Measurements from ENCODE around the gene MAGI2. TPM values are rescaled to one million over a fixed set of nuclear protein-coding genes. Genes with fewer than 3 reads are reported as not detected.

The MAGI2 gene
- polyA plus RNA-seq, 3 donors, result 0.03 to 0.11 TPM; not detected in 1

DNA sequence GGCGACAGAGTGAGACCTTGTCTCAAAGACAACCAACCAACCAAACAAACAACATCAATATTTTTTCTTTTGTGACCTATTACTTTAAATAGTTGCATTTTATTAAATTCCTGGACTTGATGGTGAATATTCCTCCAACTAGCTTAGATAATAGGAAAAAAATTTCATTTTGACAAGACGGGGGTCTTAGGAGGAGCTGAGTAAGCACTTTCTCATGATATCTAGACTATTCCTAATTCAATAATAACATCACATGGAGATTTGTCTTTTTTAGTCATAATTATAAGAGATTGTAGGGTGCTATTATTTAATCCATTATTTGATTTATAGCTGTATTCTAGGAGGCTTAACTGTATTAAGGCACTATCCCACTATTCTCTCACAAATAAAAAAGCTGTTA is 952.4 kb downstream of the MAGI2 start:
- Mint-ChIP-seq H3K36me3 (no peaks in the 10 kb centered on the region), H3K4me1 (no peaks in the 10 kb centered on the region), H3K9me3 (peaks cover 0 to 3% (median 0%) of the 10 kb centered on the region in 7 donors), H3K27me3 (ENCODE audit: low read depth in 3 of 3) (peaks cover 0 to 1% (median under 1%) of the 10 kb centered on the region in 3 donors), H3K27ac (no peak overlapping the region), H3K4me3 (no peak overlapping the region)
- Histone ChIP-seq H3K4me3 (replicated peaks in 1 of 3; ENCODE audit: low read depth in 2 of 3, low read length in 3 of 3) (no peak overlapping the region), H3K36me3 (replicated peaks in 1 of 2; ENCODE audit: control insufficient read depth in 1 of 2, insufficient read depth in 2 of 2, low read length in 2 of 2) (no peaks in the 10 kb centered on the region), H2AFZ (ENCODE audit: insufficient read depth, low read depth, low read length, poor library complexity, severe bottlenecking) (no peak overlapping the region), H3K4me2 (replicated peaks; ENCODE audit: extremely low read depth, low read length, poor library complexity, severe bottlenecking) (no peak overlapping the region), H4K20me1 (ENCODE audit: insufficient read depth, low read length) (no peaks in the 10 kb centered on the region), H3K27me3 (ENCODE audit: control insufficient read depth in 2 of 2, insufficient read depth in 2 of 2, low read length in 2 of 2) (no peaks in the 10 kb centered on the region), H3K79me2 (ENCODE audit: insufficient read depth, low read length) (no peaks in the 10 kb centered on the region), H3K27ac (ENCODE audit: low read depth in 1 of 2, low read length in 2 of 2) (no peak overlapping the region), H3K9ac (ENCODE audit: insufficient read depth, low read length, poor library complexity, severe bottlenecking) (no peak overlapping the region), H3K9me3 (replicated peaks in 1 of 2; ENCODE audit: control insufficient read depth in 1 of 2, insufficient read depth in 1 of 2, low read length in 2 of 2) (no peaks in the 10 kb centered on the region), H3K4me1 (ENCODE audit: control insufficient read depth in 1 of 2, insufficient read depth in 2 of 2, low read length in 2 of 2) (no peaks in the 10 kb centered on the region)
- TF ChIP-seq, protein P1, sequence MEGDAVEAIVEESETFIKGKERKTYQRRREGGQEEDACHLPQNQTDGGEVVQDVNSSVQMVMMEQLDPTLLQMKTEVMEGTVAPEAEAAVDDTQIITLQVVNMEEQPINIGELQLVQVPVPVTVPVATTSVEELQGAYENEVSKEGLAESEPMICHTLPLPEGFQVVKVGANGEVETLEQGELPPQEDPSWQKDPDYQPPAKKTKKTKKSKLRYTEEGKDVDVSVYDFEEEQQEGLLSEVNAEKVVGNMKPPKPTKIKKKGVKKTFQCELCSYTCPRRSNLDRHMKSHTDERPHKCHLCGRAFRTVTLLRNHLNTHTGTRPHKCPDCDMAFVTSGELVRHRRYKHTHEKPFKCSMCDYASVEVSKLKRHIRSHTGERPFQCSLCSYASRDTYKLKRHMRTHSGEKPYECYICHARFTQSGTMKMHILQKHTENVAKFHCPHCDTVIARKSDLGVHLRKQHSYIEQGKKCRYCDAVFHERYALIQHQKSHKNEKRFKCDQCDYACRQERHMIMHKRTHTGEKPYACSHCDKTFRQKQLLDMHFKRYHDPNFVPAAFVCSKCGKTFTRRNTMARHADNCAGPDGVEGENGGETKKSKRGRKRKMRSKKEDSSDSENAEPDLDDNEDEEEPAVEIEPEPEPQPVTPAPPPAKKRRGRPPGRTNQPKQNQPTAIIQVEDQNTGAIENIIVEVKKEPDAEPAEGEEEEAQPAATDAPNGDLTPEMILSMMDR (IDR thresholded peaks at IDR 0.05), result no peak
- WGBS (ENCODE audit: insufficient coverage), result no CpG with 5 or more reads among the region's 2 CpGs
- intact Hi-C loops (cut with micrococcal nuclease), result no loop called here
- no peak for DNase-seq

DNA sequence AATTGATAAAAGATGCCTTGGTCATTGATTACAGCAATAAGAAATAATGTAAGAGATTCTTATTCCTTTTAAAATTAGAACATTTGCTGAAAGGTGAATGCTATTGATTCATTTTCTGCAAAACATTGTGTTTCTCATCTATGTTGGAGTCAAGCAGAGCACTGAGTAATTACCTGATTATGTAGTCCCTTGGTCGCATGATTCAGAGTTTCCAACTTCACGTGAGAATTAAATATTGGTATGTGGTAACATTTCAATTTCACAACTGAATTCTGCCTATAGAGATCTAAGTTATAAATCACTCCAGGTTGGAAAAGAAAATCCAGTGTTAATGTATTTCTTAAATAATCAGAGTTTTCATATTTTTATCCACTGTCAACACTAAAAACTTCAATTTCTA is 953.5 kb downstream of the MAGI2 start:
- intact Hi-C loops (cut with micrococcal nuclease), result no loop called here
- Histone ChIP-seq H3K36me3 (replicated peaks in 1 of 2; ENCODE audit: control insufficient read depth in 1 of 2, insufficient read depth in 2 of 2, low read length in 2 of 2) (no peaks in the 10 kb centered on the region), H2AFZ (ENCODE audit: insufficient read depth, low read depth, low read length, poor library complexity, severe bottlenecking) (no peak overlapping the region), H3K27ac (ENCODE audit: low read depth in 1 of 2, low read length in 2 of 2) (no peak overlapping the region), H4K20me1 (ENCODE audit: insufficient read depth, low read length) (no peaks in the 10 kb centered on the region), H3K9ac (ENCODE audit: insufficient read depth, low read length, poor library complexity, severe bottlenecking) (no peak overlapping the region), H3K4me2 (replicated peaks; ENCODE audit: extremely low read depth, low read length, poor library complexity, severe bottlenecking) (no peak overlapping the region), H3K79me2 (ENCODE audit: insufficient read depth, low read length) (no peaks in the 10 kb centered on the region), H3K4me3 (replicated peaks in 1 of 3; ENCODE audit: low read depth in 2 of 3, low read length in 3 of 3) (no peak overlapping the region), H3K4me1 (ENCODE audit: control insufficient read depth in 1 of 2, insufficient read depth in 2 of 2, low read length in 2 of 2) (no peaks in the 10 kb centered on the region), H3K9me3 (replicated peaks in 1 of 2; ENCODE audit: control insufficient read depth in 1 of 2, insufficient read depth in 1 of 2, low read length in 2 of 2) (no peaks in the 10 kb centered on the region), H3K27me3 (ENCODE audit: control insufficient read depth in 2 of 2, insufficient read depth in 2 of 2, low read length in 2 of 2) (no peaks in the 10 kb centered on the region)
- TF ChIP-seq, protein P1 (IDR thresholded peaks at IDR 0.05), result no peak
- WGBS (ENCODE audit: insufficient coverage), result no CpG with 5 or more reads among the region's 2 CpGs
- Mint-ChIP-seq H3K27ac (no peak overlapping the region), H3K27me3 (ENCODE audit: low read depth in 3 of 3) (peaks cover 0 to 1% (median 0%) of the 10 kb centered on the region in 3 donors), H3K9me3 (peaks cover 0 to 3% (median 0%) of the 10 kb centered on the region in 7 donors), H3K36me3 (no peaks in the 10 kb centered on the region), H3K4me1 (no peaks in the 10 kb centered on the region), H3K4me3 (no peak overlapping the region)
- no peak for DNase-seq

All from CD14-positive monocyte (primary cell).